Posterior cingulate gyrus (tissue), 11 donors: ENCODE results near the gene MARCHF5.
"Not testable (repeated sequence)": the region's sequence is repeated elsewhere in the genome, so short reads cannot be mapped to it uniquely, and the experiment has no call there.

Experiments
- DNase-seq, 10 donors: peaks; one replicate each; pipeline versions ENCODE4 v3.0.0 to v3.0.0-alpha.2; 2020 to 2021; ENCODE audit warnings: mixed read lengths in 3 of 10
- intact Hi-C: fragments of 100-400 bp; cut with DNase I; formaldehyde crosslinking; loops from one replicate; pipeline ENCODE4 v1.15.1; 2023

The MARCHF5 gene

GRCh38 chr10:92382631-92383030, 91.7 kb downstream of the MARCHF5 start:
- intact Hi-C loops, result no loop called here
- DNase-seq, result no peak

- no peak for DNase-seq
- intact Hi-C loops, result no loop called here
Measured at GRCh38 chr10:92384741-92385140, 93.8 kb downstream of the MARCHF5 start.

- peak in 1 of 10 donors; percentile 23 for DNase-seq
- intact Hi-C loops, result no loop called here
Measured at GRCh38 chr10:92385831-92386230, 94.9 kb downstream of the MARCHF5 start.

GRCh38 chr10:92387289-92387940, 96.4 kb downstream of the MARCHF5 start:
- no peak for DNase-seq
- intact Hi-C loops, result no loop called here

- DNase-seq, intact Hi-C loops: not testable (repeated sequence)
Measured at GRCh38 chr10:92393173-92393572, 102.2 kb downstream of the MARCHF5 start.

GRCh38 chr10:92395271-92395670, 104.3 kb downstream of the MARCHF5 start:
- intact Hi-C loops, result no loop called here
- DNase-seq, result peak in 1 of 10 donors; percentile 49

- DNase-seq, intact Hi-C loops: not testable (repeated sequence)
Measured at GRCh38 chr10:92402234-92402633, 111.3 kb downstream of the MARCHF5 start.
